Posterior cingulate gyrus (tissue), 11 donors: ENCODE measurements around the gene ZNF532.

ENCODE experiments used
- DNase-seq, 10 donors: peaks; one replicate each; pipeline versions ENCODE4 v3.0.0 to v3.0.0-alpha.2; 2020 to 2021; ENCODE audit warnings: mixed read lengths in 3 of 10
- intact Hi-C: fragments of 100-400 bp; cut with DNase I; formaldehyde crosslinking; loops from one replicate; pipeline ENCODE4 v1.15.1; 2023

The ZNF532 gene

DNA sequence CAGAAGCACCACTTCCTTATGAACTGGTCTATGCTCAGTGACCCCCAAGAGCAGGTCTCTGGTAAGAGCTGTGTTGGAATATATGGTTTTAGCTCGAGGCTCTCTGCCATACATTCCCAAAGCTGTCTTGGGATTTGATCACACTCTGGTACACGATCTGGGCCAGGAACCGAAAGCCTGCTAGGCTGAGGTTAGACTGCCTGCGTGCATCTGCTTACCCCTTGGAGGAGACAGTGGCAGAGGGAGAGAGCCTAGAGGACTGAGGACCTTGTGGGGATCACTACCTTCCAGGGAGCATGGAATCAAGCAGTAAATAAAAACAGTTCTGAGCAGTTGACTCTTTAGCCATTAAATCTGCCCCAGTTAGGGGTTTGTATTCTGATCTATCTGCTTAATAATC, 63.7 kb downstream of the ZNF532 start:
- DNase-seq: no peak
- intact Hi-C loops: no loop called here

DNA sequence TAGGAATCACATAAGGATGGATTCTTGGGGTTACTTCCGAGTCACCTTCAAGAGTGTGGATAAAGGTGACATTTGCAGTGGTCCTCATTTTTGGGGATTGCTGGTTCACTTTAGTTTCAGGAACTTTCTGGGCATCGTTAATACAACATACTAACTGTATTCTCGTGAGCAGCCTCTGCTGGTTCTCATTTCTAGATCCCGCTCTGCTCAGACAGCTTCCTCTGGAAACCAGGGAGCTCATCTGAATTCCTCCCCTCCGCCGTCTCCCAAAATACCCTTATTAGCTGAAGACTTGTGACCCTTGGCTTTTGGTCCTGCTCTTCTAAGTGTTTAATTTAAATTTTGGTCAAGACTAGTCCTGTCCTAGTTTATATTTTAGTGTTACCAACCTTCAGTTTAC, 64.5 kb downstream of the ZNF532 start:
- no peak for DNase-seq
- intact Hi-C loops: no loop called here

DNA sequence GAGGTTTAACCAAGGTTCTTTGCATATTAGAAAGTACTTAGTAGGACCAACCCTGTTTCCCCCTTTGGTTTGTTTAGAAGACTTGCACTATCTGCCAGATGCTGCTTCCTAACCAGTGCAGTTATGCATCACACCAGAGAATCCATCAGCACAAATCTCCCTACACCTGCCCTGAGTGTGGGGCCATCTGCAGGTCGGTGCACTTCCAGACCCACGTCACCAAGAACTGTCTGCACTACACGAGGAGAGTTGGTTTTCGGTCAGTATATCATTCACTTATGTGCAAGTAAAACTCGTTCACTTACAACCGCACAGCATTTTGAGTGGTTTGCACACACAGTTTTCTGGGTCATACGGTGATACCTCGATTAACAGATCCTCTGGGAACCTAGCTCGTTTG, 69.7 kb downstream of the ZNF532 start:
- DNase-seq: no peak
- intact Hi-C loops: no loop called here

DNA sequence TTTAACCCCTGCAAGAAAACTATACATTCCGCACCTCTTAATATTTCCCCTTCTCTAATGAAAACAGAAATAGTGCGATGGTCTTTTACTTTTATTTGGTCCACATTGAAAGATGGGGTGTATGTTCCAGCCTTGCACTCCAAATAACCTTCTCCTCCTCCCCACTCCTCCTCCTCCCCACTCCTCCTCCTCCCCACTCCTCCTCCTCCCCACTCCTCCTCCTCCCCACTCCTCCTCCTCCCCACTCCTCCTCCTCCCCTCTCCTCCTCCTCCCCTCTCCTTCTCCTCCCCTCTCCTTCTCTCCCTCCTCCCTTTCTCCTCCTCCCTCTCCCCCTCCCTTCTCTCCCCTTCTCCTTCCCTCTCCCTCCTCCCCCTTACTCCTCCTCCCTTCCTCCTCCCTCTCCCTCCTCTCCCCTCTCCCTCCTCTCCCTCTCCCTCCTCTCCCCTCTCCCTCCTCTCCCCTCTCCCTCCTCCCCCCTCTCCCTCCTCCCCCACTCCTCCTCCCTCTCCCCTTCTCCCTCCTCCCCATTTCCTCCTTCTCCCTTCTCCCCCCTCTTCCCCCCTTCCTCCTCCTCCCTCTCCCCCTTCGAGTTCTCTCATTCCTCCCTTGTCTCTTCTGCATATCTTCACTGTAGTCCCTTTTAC, 70.4 kb downstream of the ZNF532 start:
- intact Hi-C loops: no loop called here
- no peak for DNase-seq

DNA sequence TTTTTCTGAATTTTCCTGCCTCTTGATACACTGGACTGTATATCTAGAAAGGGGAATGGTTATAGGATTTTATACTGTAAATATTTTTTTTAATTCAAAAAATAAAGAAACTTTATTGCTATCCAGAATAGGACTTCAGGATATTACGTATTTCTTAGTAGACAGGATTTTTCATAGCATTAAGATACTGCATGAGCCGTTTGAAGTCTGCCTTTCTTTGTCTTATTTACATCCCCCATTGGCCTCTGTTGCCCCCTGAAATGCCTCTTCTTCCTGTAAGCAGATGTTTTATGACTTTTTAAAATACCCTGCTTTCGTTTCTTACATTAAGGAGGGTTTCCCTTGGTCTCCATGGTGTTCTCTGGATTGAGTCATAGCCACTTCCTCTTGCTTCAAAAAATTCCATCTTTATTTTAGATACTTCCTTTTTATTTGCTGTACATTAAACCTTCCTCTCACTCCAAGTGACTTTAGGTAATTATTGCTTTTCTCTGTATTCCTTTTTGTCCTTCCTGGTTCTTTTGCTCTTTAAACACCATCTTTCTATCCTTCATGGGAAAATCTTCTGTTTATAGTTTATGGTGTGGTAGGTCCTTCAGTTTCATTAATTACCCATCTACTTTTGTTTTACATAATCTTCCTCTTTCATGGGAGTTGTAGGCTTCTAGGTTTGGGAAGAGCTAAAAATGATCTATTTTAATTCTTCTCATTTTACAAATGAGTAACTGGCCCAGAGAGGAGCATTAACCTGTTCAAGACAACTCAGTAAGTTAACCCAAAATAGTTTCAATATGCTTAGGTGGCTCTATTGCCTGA, 72.6 kb downstream of the ZNF532 start:
- DNase-seq: no peak
- intact Hi-C loops: no loop called here

DNA sequence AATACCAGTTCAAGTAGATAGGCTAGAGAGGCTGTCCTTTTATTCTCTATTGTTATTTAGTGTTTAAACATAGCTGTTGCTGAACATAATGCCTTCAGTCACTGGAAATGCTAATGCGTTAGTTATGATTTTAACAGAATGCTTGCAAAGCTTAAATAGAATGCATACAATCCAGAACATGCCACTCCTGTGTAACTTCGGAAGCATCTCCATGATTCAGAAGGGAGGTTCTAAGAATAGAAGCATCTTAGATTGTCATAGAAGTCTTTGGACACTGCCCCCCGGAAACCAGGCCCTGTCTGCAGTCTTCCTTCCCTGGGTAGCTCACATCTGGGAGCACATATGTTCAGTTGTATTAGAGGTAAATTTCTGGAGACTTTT, 73.2 kb downstream of the ZNF532 start:
- DNase-seq: no peak
- intact Hi-C loops: no loop called here

DNA sequence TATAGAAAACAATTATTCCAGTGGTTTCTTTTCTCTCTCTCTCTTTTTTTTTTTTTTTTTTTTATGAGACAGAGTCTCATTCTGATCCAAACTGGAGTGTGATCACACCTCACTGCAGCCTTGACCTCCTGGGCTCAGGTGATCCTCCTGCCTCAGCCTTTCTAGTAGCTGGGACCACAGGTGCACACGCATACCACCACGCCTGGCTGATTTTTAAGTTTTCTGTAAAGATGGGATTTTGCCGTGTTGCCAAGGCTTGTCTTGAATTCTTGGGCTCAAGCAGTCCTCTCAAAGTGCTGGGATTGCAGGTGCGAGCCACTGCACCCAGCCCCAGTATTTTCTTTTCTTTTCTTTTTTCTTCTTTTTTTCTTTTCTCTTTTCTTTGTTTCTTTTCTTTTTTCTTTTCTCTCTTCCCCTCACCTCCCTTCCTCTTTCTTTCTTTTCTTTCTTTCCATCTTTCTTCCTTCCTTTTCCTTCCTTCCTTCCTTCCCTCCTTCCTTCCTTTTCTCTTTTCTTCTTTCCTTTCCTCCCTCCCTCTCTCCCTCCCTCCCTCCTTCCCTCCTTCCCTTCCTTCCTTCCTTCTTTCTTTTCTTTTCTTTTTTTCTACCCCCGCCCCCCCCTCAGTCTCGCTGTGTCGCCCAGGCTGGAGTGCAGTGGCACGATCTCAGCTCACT, 76.9 kb downstream of the ZNF532 start:
- DNase-seq: no peak
- intact Hi-C loops: no loop called here

DNA sequence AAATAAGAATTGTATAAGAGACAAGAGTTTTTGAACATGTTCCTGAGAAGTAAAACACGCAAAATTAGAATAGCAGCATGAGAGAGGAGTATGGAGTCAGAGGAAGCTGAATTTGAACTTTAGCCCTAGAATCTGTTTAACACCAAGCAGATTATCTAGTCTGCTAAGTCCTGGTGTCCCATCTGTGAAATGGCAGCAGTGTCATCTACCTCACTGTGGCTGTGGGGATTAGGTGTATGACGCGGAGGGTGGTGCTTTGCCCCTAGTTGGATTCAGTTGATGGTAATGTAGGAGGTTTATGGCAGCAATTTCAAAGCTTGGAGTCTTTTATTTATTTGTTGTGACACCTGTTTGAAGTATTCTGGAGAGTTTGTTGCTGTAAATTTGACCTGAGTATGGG, 79.2 kb downstream of the ZNF532 start:
- intact Hi-C loops: no loop called here
- DNase-seq: no peak

DNA sequence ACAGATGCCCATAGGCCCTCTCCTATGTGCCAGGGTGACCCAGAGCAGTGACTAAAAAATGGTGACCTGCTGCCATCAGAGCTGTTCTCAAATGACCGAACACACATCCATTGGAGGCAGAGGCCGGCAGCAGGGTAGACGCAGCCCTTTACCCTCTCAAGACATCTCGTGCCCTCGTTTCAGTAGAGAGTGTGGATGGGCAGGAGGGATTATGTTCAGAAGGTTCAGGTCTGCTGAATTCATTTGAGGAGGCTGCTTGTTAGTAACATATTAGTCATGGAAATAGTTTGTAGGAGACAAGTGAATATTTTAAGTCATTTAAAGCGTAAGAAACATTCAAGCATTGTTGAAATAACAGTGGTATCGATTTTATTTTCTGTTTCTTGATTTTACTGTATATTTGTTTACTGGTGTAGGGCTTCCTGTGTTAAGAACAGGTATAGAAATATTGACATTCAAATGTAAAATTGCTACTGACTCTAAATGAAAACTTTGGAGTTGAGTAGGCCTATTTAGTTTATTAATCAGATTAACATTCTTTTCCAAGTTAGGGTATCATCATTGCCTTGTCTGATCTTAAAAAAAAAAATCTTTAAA, 82.6 kb downstream of the ZNF532 start:
- intact Hi-C loops: no loop called here
- DNase-seq: no peak

DNA sequence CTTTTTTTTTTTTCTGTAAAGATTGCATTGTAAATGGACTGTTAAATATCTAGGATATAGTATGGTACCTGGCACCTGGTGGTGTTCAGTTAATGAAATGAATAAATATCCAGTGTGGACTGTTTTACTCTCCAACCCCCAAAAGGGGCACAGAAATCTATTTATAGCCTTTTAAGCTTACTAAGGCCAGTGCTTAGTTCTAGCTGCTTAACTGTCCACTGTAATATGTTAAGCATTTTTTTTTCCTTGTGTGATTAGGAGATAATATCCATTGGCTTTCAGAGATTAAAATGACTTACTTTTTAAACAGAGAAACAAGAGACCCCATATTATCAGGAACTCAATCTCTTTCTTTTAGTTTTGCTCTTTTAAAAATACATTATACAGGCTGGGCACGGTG, 84.4 kb downstream of the ZNF532 start:
- no peak for DNase-seq
- intact Hi-C loops: no loop called here

DNA sequence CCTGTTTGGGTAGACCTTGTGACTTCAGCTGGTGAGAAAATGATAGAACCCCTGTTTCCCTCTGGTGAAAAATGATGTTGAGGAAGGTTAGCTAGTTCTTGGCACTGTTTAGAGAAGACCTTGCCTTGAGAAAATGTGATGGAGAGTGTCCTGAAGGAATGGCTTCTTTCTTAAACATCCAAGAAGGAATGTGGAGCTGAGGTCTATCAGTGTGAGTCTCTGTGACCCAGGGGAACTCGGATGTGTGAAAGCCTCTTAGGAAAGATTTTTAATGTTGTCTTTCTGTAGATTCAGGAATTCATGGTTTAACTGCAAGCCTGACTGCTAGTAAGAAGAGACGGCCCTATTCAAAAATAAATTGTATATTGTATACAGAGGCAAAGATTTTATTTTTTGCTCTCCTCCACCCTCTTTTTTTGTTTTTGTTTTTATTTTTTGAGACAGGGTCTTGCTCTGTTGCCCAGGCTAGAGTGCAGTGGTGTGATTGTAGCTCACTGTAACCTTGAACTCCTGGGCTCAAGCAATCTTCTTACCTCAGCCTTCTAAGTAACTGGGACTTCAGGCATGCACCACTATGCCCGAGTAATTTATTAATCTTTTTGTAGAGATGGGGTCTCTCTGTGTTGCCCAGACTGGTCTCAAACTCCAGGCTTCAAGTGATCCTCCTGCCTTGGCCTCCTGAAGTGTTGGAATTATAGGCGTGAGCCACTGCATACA, 87.5 kb downstream of the ZNF532 start:
- intact Hi-C loops: no loop called here
- DNase-seq: no peak

DNA sequence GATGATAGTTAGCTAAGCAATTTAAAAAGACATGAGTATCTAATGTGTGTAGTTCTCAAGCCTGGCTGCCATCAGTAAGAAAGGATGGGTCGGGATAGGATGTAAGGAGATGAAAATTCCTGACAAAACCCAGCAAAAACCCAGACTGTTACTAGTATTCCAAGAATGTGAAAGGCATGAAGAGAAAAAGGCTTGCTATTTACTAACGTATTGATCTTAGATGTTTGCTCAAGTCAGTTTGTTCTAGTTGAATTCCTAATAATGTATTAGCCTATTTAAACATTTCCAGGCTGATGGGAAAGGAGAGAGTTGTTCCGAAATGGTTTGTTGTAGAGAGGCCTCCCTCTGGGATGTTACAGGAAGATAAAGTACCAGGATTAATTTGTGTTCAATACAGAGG, 88.2 kb downstream of the ZNF532 start:
- intact Hi-C loops: no loop called here

DNA sequence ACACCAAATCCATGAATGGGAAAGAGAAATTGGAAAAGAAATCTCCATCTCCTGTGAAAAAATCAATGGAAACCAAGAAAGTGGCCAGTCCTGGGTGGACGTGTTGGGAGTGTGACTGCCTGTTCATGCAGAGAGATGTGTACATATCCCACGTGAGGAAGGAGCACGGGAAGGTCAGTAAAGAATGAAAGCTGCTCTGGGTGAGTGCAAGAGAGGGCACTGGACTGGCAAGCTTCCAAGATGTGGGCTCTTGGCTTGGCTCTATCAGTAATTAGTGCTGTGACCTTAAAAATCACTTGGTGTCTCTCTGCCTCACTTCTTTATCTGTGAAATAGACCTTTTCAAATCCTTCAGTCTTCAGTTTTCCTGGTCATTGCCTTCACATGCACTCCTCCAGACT, 89.0 kb downstream of the ZNF532 start:
- intact Hi-C loops: no loop called here
- DNase-seq: no peak

More for the DNA sequence above, 88.2 kb downstream of the ZNF532 start:
- no peak for DNase-seq

DNA sequence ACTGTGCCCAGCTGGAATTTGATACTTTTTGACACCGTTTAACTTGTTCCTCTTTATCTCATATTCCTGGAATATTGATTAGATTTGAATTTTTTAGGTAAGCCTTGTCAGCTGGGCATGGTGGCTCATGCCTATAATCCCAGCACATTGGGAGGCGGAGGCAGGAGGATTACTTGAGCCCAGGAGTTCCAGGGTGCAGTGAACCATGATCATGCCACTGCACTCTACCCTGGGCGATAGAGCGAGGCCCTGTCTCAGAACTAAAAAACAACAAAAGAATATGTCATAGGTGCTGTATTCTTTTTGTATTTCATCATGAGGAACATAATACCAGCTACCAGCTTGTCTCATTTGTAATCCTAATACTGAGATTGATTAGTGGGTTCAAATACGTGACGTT, 90.3 kb downstream of the ZNF532 start:
- DNase-seq: no peak
- intact Hi-C loops: no loop called here

DNA sequence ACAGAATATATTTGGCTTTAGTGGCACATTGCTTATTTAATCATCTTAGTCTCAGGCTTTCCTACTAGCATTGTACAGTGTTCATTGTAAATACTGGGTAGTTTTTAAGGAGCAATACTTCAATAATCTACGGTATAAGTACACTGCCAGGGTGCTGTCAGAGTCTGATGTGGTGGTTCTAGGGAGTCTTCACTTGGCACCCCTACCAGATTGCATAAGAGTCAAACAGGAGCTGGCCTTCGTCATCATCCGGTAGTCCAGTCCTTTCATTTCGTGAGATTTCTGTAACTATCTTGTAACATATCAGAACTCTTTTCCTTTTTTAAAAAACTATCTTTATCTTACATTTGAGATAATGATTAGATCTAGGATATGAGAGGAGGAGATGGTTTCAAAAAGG, 91.1 kb downstream of the ZNF532 start:
- intact Hi-C loops: no loop called here

DNA sequence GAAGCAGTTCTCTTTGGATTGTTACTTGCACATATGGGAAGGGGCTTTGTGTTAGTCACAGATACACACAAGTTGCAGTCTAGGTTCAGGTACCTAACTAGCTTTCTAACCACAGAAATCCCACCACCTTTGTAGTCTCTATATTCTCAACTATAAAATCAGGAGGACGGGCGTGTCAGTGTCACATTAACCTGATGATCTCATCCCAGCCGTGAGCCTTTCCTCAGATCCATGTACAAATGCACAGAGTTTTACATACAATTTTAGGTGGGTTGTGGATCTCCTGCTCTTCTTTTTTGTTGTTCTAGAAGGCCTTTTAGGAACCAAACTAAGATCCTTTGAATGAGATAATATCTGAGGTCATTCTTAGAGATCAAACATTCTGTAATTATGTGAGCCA, 94.0 kb downstream of the ZNF532 start:
- intact Hi-C loops: no loop called here
- no peak for DNase-seq

More for the DNA sequence above, 91.1 kb downstream of the ZNF532 start:
- DNase-seq: no peak

DNA sequence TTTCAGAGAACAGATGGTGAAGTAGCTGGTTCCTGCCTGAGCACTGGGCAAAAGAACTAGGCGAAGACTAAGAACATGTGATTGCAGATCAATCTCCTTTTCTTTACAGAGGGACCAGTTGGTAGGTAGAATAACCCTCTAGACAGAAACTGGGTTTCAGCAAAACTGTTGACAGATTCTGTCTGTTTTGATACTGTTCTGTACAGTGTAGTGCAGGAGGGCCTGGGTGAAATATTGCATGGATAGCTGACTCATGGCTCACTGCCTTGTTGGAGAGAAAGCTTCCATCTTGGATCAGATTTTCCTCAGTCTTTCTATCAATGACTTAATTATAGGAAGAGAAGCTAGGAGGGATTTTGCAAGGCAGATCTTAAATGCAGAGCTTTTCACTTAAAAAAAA, 95.8 kb downstream of the ZNF532 start:
- intact Hi-C loops: no loop called here
- no peak for DNase-seq

DNA sequence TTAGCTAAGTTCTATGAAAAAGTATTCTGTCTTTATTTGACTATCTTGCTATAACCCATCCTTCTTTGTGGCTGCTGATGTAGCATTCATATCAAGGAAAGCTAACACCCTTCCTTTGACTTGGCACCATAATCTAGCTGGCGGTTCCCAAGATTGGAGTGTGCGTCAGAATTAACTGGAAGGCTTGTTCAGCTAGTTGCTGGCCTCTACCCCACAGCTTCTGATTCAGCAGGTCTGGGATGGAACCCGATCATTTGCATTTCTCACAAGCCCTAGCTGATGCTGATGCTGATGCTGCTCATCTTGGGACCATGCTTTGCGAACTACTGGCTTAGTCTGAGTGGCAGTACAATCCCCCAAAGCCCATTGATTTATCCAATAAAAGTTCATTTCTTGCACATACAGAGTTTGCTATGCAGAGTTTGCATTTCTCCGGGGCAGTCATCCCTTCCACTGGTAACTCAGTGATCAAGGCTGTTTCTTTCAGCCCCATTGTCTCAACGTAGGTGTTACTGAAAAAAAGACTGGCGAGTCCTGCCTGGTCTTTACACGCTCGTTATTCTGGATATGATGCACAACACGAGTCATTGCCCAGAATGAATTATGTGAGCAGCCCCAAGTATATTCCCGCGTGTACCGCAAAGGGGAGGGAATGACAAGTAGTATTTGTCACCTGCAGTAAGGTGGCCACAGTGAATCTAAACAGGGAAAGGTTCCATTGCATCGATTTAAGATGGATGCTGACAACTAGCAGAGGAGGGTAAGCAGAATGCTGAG, 96.5 kb downstream of the ZNF532 start:
- intact Hi-C loops: no loop called here
- peak in 2 of 10 donors; percentile 32 to 50 for DNase-seq

DNA sequence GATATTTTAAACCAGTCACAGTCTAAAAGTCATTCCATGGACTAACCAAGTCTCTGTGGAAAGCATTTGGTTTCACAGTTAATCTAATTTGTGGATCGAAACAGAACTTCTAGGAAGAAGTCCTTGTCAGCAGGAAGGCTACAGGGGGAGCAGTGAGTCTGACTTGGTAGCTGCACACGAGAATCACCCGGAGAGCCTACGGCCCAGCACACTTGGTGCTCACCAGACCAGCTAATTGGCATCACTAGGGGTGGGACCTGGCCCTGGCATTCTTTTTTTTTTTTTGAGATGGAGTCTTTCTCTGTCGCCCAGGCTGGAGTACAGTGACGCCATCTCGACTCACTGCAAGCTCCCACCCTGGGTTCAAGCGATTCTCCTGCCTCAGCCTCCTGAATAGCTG, 97.7 kb downstream of the ZNF532 start:
- intact Hi-C loops: no loop called here
- no peak for DNase-seq
